NOMO-1 (cell line): ENCODE measurements around the gene ATF7IP2.
A peak's percentile ranks its signal among the peaks of the same experiment; 100 is the strongest.

Experiments
- DNase-seq, 2 experiments: peaks; one replicate each; lab custom pipeline; 2025; ENCODE audit not compliant: unreplicated experiment in 2 of 2; lab: John Stamatoyannopoulos, UW

ATF7IP2 gene

GRCh38 chr16:10509534-10510025 is 123.7 kb downstream of the ATF7IP2 start:
- peak; percentile 44 to 71 for DNase-seq

DNA sequence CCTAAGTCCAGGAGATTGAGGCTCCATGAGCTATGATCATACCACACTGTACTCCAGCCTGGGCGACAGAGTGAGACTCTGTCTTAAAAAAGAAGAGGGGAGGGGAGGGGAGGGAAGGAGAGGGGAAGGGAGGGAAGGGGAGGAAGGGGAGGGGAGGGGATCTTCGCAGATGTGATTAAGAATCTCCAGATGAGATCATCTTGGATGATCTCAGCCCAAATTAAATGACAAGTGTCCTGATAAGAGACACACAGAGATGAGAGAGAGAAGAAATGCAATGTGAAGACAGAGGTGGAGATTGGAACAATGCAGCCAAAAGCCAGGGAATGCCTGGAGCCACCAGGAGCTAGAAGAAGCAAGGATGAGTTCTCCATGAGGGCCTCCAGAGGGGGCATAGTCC is 124.4 kb downstream of the ATF7IP2 start:
- no peak for DNase-seq

- DNase-seq: no peak
These were observed 126.0 kb downstream of the ATF7IP2 start for GRCh38 chr16:10511829-10512228.

DNA sequence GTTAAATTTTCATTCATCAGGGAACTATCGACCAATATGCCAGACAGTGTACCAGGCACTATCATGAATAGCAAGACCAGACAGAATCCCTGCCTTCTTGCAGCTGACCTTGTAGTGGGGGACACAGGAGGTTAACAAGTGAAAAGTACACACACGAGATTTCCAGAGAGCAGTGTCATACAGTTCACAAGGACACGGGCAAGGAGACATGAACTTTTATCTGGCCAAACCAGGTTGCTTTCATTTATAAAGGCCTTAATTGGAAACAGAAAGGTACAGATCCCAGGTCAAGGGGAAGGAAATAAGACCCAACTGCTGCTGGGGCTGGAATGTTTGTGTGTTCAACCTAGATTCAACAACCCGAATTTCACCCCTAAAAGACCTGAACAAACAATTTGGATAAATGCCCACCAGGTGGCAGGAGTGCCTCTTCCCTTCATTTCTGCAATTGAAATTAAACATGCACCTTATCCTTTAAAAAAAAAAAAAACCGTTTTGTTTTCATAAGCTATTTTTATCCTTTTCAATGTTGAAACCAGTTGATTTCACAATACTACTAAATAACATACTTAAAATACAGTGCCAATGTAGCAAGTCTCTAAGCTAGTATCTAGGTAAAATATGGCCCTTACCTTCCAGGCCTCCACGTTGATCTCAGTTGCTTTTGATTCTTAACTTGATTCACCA is 128.7 kb downstream of the ATF7IP2 start:
- DNase-seq: peak; percentile 38 to 51

DNA sequence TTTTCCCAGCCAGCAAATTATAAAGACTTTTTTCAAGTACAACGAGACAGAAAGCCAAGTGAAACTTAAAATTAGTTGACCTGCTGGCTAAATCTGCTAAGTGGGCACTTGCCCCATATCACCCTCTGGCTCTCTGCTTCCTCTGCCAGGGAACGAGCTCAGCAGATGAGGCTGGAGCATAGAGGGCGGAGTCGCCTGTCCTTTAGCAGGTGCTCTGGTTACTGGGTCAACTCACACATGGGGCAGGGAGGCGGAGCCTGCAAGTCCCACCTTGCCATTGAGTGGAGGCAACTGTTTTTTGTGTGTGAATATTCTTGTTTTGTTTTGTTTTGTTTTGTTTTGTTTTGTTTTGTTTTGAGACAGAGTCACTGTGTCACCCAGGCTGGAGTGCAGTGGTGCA is 132.0 kb downstream of the ATF7IP2 start:
- no peak for DNase-seq

DNA sequence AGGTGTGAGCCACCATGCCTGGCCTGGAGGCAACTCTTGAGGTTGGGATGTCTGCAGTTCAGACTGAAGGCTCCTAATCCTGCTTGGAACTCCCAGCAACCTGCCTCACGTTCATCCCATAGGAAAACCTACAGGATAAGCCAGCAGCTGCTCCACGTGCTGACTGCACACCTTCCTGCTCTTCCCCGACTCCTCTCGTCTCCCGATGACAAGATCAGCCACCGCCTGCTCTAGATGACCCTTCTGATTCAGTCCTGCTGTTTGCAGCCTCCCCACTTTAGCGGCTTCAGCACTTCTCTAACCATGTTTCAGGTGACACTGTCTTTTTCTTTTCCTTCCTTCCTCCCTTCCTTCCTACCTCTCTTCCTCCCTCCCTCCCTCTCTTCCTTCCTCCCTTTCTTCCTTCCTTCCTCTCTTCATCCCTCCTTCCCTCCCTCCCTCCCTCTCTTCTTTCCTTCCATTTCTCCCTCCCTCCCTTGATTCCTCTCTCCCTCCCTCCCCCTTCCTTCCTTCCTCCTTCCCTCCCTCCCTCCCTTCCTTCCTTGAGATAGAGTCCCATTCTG is 132.7 kb downstream of the ATF7IP2 start:
- no peak for DNase-seq

GRCh38 chr16:10519297-10519696 is 133.4 kb downstream of the ATF7IP2 start:
- no peak for DNase-seq

DNA sequence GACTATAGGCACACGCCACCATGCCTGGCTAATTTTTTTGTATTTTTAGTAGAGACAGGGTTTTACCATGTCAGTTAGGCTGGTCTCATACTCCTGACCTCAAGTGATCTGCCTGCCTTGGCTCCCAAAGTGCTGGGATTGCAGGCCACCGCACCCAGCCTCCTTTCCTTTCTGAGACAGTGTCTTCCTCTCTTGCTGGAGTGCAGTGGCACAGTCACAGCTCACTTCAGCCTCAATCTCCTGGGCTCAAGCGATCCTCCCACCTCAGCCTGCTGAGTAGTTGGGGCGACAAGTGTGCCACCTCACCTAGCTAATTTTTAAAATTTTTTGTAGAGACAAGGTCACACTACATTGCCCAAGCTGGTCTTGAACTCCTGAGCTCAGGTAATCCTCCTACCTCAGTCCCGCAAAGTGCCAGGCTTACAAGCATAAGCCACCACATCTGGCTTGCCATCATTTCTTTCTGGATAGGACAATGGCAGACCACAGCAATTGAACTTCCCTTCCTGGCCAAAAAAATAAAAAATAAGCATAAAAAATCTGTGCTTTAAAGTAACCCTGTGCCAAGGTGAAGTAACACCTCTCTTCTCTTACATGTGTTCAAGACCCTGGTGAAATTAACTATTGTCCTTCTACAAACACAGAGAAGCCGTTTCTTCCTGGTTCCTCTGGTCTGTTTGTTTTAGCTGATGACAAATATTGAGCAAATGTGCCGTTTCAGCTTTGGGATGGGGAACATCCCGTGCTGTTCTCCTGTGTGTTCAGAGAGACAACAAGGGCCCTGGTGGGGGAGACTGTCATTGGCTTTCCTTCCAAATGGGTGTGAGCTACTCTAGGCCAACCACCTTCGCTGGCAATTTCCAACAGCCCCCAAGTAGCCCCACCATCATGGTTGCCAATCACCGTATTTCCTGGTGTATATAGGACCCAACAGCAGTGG is 134.3 kb downstream of the ATF7IP2 start:
- DNase-seq: no peak

GRCh38 chr16:10520869-10521578 is 135.2 kb downstream of the ATF7IP2 start:
- DNase-seq: no peak

DNA sequence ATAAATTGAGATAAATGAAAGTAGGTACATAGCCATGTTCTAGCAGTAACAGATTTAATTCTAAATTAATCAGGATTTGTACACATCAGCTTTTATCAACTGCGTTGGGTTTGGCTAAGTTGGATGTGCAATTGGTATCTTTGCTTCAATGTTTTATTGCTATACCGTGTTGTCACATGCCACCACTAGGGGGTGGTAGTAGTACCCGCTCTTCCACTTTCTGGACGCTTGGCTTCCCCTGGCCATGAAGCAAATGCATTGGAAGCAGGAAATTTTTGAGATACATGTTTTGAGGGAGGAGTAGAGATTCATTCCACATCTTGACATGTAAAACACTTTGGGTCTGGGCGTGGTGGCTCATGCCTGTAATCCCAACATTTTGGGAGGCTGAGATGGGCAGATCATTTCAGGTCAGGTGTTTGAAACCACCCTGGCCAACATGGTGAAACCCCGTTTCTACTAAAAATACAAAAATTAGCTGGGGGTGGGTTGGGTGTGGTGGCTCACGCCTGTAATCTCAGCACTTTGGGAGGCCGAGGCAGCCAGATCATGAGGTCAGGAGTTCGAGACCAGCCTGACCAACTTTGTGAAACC is 135.9 kb downstream of the ATF7IP2 start:
- peak; percentile 48 to 74 for DNase-seq

GRCh38 chr16:10522966-10523365 is 137.1 kb downstream of the ATF7IP2 start:
- no peak for DNase-seq

- no peak for DNase-seq
These were observed 139.5 kb downstream of the ATF7IP2 start for GRCh38 chr16:10525214-10525825.

DNA sequence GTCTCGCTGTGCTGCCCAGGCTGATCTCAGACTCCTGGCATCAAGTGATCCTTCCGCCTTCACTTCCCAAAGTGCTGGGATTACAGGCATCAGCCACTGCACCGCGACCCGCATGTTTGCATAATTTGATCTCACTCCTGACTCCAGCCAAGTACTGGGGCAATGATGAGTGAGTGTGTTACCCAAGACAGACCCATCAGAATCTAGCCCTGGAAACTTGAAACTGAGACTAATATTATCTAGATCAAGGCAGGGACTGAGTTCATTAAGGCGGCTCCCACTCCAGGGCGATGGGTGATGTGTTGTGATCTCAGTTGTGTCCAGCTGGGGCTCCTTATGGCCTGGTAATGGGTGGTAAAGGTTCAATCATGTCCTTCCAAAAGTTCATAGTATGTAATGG is 141.1 kb downstream of the ATF7IP2 start:
- no peak for DNase-seq

- DNase-seq: no peak
These were observed 142.8 kb downstream of the ATF7IP2 start for GRCh38 chr16:10528635-10529034.

DNA sequence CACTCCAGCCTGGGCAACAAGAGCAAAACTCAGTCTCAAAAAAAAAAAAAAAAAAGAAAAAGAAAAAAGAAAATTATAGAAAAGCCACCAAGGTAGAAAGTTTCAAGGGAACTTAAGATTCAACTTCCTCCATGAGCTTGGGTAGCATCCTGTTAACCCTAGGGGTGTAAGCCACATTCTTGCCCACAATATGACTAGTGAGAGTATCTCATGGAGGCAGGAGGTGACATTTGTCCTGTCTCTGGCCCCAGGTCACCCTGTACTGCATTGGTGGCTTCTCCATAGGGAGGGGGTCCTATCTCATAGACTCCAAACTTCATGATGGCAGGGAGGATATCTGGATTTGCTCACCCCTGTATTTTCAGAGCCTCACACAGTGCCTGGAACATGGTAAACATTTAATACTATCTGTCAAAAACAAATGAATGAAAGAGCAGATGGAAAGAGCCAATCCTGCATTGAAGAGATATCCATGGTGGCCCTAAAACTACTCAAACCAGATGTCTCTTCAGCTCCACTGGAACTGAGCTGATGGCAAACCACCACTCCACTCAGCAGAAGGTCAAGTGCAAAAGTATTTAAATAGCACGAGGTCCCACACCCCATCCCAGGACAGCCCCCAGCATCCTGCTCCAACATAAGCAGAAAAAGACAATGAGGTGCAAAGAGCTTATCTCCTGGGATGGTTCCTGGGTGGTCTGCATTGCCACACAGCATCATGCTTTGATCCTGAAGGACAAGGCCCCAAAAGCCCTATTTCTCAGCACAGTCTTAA is 144.2 kb downstream of the ATF7IP2 start:
- no peak for DNase-seq

DNA sequence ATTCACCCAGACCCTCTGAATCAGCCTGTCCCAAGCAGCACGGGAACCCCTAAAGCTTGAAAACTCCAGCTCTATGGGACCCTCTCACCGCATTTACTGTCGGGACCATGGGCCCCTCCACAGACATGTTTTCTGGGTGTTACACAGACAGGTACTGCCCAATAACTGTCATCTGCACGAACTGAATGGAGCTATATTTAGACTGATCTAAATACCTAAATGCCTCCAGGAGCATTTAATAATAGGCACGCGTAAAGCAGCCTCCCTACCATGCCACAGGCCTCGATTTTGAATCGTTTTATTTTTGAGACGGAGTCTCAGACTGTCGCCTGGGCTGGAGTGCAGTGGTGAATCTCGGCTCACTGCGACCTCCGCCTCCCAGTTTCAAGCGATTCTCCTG is 144.8 kb downstream of the ATF7IP2 start:
- no peak for DNase-seq

DNA sequence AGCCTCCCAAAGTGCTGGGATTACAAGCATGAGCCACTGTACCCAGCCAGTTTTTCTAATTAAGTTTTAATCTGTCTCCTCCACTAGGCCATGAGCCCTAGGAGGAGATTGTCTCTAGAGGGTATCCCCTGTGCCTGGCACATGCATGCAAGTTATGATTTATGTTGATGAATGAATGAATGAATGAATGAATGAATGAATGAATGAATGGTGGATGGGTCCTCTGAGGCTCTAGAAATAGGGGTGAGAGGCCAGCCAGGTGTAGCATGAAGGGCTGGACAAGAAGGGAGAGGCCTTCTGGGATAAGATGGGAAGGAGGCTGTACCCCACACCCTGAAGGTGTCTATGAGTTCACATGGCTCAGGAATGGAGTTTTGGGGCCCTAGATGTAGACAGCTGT is 145.7 kb downstream of the ATF7IP2 start:
- no peak for DNase-seq
